GM12874 (cell line): Measurements from ENCODE around the gene RRM2.

ENCODE experiments used
- CTCF ChIP-seq: IDR thresholded peaks from 2 replicates; pipeline ENCODE4 v1.5.1; 2011; ENCODE audit warnings: low read depth, mild to moderate bottlenecking, control low read depth, low read length, moderate library complexity; ENCODE audit not compliant: insufficient read depth

The RRM2 gene

GRCh38 chr2:10157293-10157692, 34.8 kb downstream of the RRM2 start:
- TF ChIP-seq CTCF = no peak

DNA sequence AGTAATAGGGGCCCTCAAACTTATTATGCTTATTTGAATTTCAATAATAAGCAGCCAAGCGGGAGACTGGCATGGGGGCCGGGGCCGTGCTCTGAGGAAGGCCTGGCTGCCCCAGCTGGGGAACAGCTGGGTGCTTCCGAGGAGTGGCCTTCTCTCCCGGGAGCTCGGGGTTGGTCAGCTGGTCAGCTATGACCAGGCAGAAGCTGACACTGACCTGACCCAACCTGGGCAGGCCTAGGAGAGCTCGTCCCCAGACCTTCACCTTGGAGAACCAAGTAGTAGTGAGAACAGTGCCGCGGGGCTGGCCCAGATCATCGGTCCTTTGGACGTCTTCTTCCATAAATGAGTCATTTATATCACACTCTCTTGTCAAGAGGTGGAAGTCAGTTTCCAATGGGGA, 36.1 kb downstream of the RRM2 start:
- no peak for TF ChIP-seq CTCF

DNA sequence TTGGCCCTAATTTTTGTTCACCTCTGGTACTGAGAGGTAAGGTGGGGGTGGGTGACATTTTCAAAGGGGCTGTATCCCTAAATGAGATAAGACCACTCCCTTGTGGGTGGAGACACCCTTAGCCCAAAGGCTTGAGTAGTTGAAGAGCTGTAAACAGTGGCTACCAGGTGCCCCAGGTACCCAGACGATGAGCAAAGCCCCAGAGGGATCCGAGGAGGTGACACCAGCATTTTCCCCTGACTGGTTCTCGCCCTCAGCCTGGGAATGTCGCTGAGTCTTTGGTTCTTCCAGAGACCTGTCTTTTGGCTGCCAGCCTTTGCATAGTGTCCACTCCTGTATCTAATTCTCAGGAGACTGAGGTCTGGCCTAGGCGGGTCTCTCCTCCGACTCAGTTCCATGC, 36.5 kb downstream of the RRM2 start:
- no peak for TF ChIP-seq CTCF

- TF ChIP-seq CTCF = no peak
Observed at GRCh38 chr2:10159581-10160131, 37.1 kb downstream of the RRM2 start.

DNA sequence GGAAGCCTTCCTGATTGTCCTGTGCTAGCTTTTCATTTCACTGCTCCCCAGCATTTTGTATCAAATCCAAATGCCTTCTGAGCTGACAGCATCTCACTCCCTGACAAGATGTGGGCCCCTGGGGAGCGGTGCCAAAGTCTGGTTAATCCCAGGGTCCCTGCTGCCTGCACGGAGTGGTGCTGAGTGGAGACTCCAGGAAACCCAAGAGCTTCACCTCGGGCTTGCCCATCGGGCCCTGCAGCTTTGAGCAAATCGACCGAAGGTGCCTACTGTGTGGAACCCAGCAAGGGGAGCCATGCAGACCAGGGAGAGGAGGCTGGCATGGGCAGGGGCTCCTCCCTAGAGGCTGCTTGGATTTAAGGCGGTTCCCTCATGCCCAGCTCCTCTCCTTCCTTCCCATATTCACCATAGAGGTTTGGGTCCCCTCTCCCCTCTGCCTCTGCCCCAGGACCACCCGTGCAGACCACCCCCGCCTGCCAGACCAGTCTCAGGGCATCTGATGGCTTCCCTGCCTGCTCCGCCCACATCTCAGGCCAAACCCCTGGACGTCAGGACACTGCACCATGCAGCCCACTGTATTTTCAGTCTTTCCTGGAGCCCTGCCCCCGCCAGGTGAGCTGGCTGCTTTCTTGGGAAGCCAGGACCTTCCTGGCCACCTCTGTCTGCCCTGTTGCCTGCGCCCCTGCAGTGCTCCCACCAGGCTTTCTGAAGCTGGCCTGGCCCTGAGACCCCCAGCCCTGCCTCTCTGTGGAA, 37.8 kb downstream of the RRM2 start:
- no peak for TF ChIP-seq CTCF

GRCh38 chr2:10161206-10161931, 38.8 kb downstream of the RRM2 start:
- TF ChIP-seq CTCF = no peak

DNA sequence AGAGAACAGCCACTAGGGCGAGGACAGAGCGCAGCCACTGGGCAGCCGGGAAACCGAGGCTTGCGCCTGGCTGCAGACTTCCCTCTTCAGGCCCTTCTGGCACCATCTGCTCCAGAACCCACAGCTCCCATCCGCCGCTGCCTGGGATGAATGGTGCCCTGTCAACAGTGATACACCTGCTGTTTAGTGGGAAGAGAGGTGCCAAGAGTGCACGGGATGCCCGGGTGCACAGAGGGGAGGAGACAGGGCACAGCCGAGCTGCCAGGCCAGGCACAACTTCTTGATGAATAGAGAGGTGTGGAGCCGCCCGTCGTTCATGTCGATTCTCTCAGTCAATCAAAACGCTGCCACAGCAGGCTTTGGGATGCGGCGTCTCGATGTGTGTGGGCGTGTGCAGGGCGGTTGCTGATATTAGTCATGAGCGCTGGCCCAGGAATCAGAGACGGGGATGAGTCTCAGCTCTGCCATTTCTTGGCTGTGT, 39.5 kb downstream of the RRM2 start:
- TF ChIP-seq CTCF = no peak
